Measurements from ENCODE around the gene HHAT. TPM values are rescaled to one million over a fixed set of nuclear protein-coding genes. Genes with fewer than 3 reads are reported as not detected.

The HHAT gene
- total RNA-seq, 4 donors from 2014 or later = 2.2 to 11.6 (median 7.3) TPM

GRCh38 chr1:210456731-210457255 is 128.1 kb downstream of the HHAT start:
- Histone ChIP-seq H3K4me3 (no peak overlapping the region), H3K27ac (no peak overlapping the region), H3K4me1 (no peaks in the 10 kb centered on the region), H3K9me3 (no peaks in the 10 kb centered on the region), H3K27me3 (no peaks in the 10 kb centered on the region), H3K36me3 (no peaks in the 10 kb centered on the region)
- 76 to 94% methylated on average over 3 to 6 of the region's 6 CpGs for WGBS, 2 donors (ENCODE audit: low coverage in 1 of 2)
- TF ChIP-seq CTCF (IDR thresholded peaks at IDR 0.05) = no peak
- no peak for TF ChIP-seq EP300 (IDR thresholded peaks at IDR 0.05; ENCODE audit: low read depth)
- TF ChIP-seq POLR2AphosphoS5 (IDR thresholded peaks at IDR 0.05) = no peak
- no peak for TF ChIP-seq POLR2A (IDR thresholded peaks at IDR 0.05)
- DNase-seq = no peak
- intact Hi-C loops (cut with DNase I; ENCODE audit: low total_unique reads) (loop anchor here (10.0 kb wide), 1 partner anchor 678 kb away; the partner anchor contains the start of gene KCNH1), in situ Hi-C loops (cut with MboI; ENCODE audit: low pct_ligation_motif_present in 1 of 4, low pct_unique_long_range_greater_than_20kb in 1 of 4, low sequenced_read_pairs in 3 of 4) (no loop called here)

GRCh38 chr1:210457568-210457967 is 128.9 kb downstream of the HHAT start:
- no peak overlapping the region for H3K27ac ChIP-seq
- TF ChIP-seq CTCF (IDR thresholded peaks at IDR 0.05) = no peak
- no peak for TF ChIP-seq EP300 (IDR thresholded peaks at IDR 0.05; ENCODE audit: low read depth)
- TF ChIP-seq POLR2A (IDR thresholded peaks at IDR 0.05) = no peak
- 86% methylated on average over 4 of the region's 4 CpGs; no CpG with 5 or more reads in 1 of the 2 donors for whole genome bisulfite sequencing, 2 donors (ENCODE audit: low coverage in 1 of 2)
- H3K4me1 ChIP-seq = no peaks in the 10 kb centered on the region
- no peaks in the 10 kb centered on the region for H3K9me3 ChIP-seq
- no peaks in the 10 kb centered on the region for H3K36me3 ChIP-seq
- H3K27me3 ChIP-seq = no peaks in the 10 kb centered on the region
- in situ Hi-C loops (cut with MboI; ENCODE audit: low pct_ligation_motif_present in 1 of 4, low pct_unique_long_range_greater_than_20kb in 1 of 4, low sequenced_read_pairs in 3 of 4) = no loop called here
- DNase-seq = no peak
- H3K4me3 ChIP-seq = no peak overlapping the region
- intact Hi-C loops (cut with DNase I; ENCODE audit: low total_unique reads) = loop anchor here (10.0 kb wide), 1 partner anchor 677 kb away; the partner anchor contains the start of gene KCNH1

- intact Hi-C loops (cut with DNase I; ENCODE audit: low total_unique reads) = no loop called here
- H3K27ac ChIP-seq = no peak overlapping the region
- DNase-seq = no peak
- no peaks in the 10 kb centered on the region for H3K27me3 ChIP-seq
- no peak for TF ChIP-seq EP300 (IDR thresholded peaks at IDR 0.05; ENCODE audit: low read depth)
- no peak for TF ChIP-seq POLR2A (IDR thresholded peaks at IDR 0.05)
- no peak for TF ChIP-seq POLR2AphosphoS5 (IDR thresholded peaks at IDR 0.05)
- TF ChIP-seq CTCF (IDR thresholded peaks at IDR 0.05) = no peak
- no peaks in the 10 kb centered on the region for H3K4me1 ChIP-seq
- no peaks in the 10 kb centered on the region for H3K9me3 ChIP-seq
- 80 to 90% methylated on average over 9 to 11 of the region's 11 CpGs for WGBS, 2 donors (ENCODE audit: low coverage in 1 of 2)
- H3K36me3 ChIP-seq = no peaks in the 10 kb centered on the region
- H3K4me3 ChIP-seq = no peak overlapping the region
- in situ Hi-C loops (cut with MboI; ENCODE audit: low pct_ligation_motif_present in 1 of 4, low pct_unique_long_range_greater_than_20kb in 1 of 4, low sequenced_read_pairs in 3 of 4) = no loop called here
Measured at GRCh38 chr1:210464519-210465039, 135.9 kb downstream of the HHAT start.

- H3K4me3 ChIP-seq = no peak overlapping the region
- no peak for DNase-seq
- no peaks in the 10 kb centered on the region for H3K36me3 ChIP-seq
- no peak overlapping the region for H3K27ac ChIP-seq
- WGBS, 2 donors (ENCODE audit: low coverage in 1 of 2) = 79 to 99% methylated on average over 3 of the region's 3 CpGs
- intact Hi-C loops (cut with DNase I; ENCODE audit: low total_unique reads) = no loop called here
- in situ Hi-C loops (cut with MboI; ENCODE audit: low pct_ligation_motif_present in 1 of 4, low pct_unique_long_range_greater_than_20kb in 1 of 4, low sequenced_read_pairs in 3 of 4) = no loop called here
- no peaks in the 10 kb centered on the region for H3K9me3 ChIP-seq
- H3K27me3 ChIP-seq = no peaks in the 10 kb centered on the region
- H3K4me1 ChIP-seq = no peaks in the 10 kb centered on the region
- no peak for TF ChIP-seq POLR2AphosphoS5 (IDR thresholded peaks at IDR 0.05)
- TF ChIP-seq CTCF (IDR thresholded peaks at IDR 0.05) = no peak
- TF ChIP-seq POLR2A (IDR thresholded peaks at IDR 0.05) = no peak
- no peak for TF ChIP-seq EP300 (IDR thresholded peaks at IDR 0.05; ENCODE audit: low read depth)
Measured at GRCh38 chr1:210465150-210465549, 136.4 kb downstream of the HHAT start.

All from transverse colon (tissue), 4 donors.